Ovary (tissue), 10 donors: Measurements from ENCODE around the gene TAS2R31. TPM values are rescaled to one million over a fixed set of nuclear protein-coding genes. Genes with fewer than 3 reads are reported as not detected.

Experiments
- DNase-seq, 5 donors: peaks; one replicate each; pipeline ENCODE4 v3.0.0-alpha.2; 2019 to 2020
- H3K27ac ChIP-seq, 2 donors: fragments of 200-600 bp; one replicate each; pipeline versions ENCODE4 v1.5.1 to v1.8.0; 2019 to 2022
- H3K27me3 ChIP-seq: fragments of 200-600 bp; one replicate; pipeline ENCODE4 v1.8.0; 2022
- H3K36me3 ChIP-seq: fragments of 200-600 bp; sonication (generic); one replicate; pipeline ENCODE4 v1.5.1; 2019
- H3K4me1 ChIP-seq: one replicate; pipeline ENCODE4 v1.8.1; 2013; ENCODE audit warnings: mild to moderate bottlenecking, moderate library complexity; ENCODE audit not compliant: insufficient read depth
- H3K4me3 ChIP-seq: fragments of 200-600 bp; sonication (generic); one replicate; pipeline ENCODE4 v1.5.1; 2017
- H3K9me3 ChIP-seq, 2 donors: fragments of 200-600 bp in 1 of 2; sonication (generic) in 1 of 2; one replicate each; pipeline versions ENCODE4 v1.5.1 to v1.8.1; 2013 to 2019; ENCODE audit warnings: mild to moderate bottlenecking in 1 of 2, moderate library complexity in 1 of 2
- CTCF ChIP-seq, 3 donors: fragments of 450-650 bp in 2 of 3; fragments of 200-600 bp in 1 of 3; IDR thresholded peaks; one replicate each; pipeline versions ENCODE4 v1.5.1 to v1.8.0; 2016 to 2022; ENCODE audit warnings: antibody characterized with exemption in 3 of 3, mild to moderate bottlenecking in 1 of 3
- EP300 ChIP-seq: sonication (generic); formaldehyde crosslinking; IDR thresholded peaks from one replicate; pipeline ENCODE4 v1.6.1; 2017; ENCODE audit warnings: antibody characterized with exemption
- POLR2A ChIP-seq: fragments of 450-650 bp; IDR thresholded peaks from one replicate; pipeline ENCODE4 v1.6.1; 2017; ENCODE audit warnings: antibody characterized with exemption, mild to moderate bottlenecking, moderate library complexity
- WGBS, 3 donors: extraction: QIAGEN DNeasy Blood & Tissue Kit in 1 of 3; methylation state at CpG; one replicate each; pipeline versions ENCODE4 v1.1.5 to v1.1.7; 2013 to 2017; 5-methylcytosine and 5-hydroxymethylcytosine counted together
- intact Hi-C, 4 donors: fragments of 100-400 bp; cut with DNase I; formaldehyde crosslinking; loops; one replicate each; pipeline versions ENCODE4 v1.11.0 to v1.15.1; 2022 to 2023
- long read RNA-seq, 3 donors: library from polyadenylated mRNA in 2 of 3; unstranded in 2 of 3; transcript quantifications; one replicate each; pipeline ENCODE4 v2.0.0 and lab custom pipeline, GENCODE V29; 2021 to 2026
- polyA plus RNA-seq, 2 donors: library from polyadenylated mRNA; stranded (reverse); fragments of 200-250 nt in 1 of 2; fragments of 350-450 nt in 1 of 2; fragmentation: Illumina TruSeq in 1 of 2; extraction: RNeasy Lipid Tissue Mini Kit (QIAGEN cat#74804) in 1 of 2; gene quantifications; one replicate each; pipeline ENCODE4 v1.2.3, GENCODE V29; 2013 to 2014
- total RNA-seq, 7 donors: library from RNA; depleted of rRNA in 2 of 7; stranded (reverse); fragments of >200 nt in 2 of 7; fragmentation: NEBNext Ultra II Directional in 3 of 7; extraction: Animal tissue kit (Norgen Biotek cat#: 25700) in 3 of 7; gene quantifications; one replicate each; pipeline versions ENCODE4 v1.1.0 to v1.2.4, GENCODE V29; 2016 to 2023
- donor health status: DM: no; HTN: no; CAD: no; lungs with moderate emphysema.
- donor health status: DM: no; HTN: no; CAD: no.
- donor health status: Bipolar disorder and iron deficiency.
- donor health status: DM: yes; HTN: yes; CAD: no.
- donor health status: DM: no; HTN: no; CAD: no.
- donor health status: DM: yes; HTN: yes; CAD: no.

TAS2R31 gene
- total RNA-seq (1 to 10 TPM; 2.4 to 8.6 (median 4.5) TPM), polyA plus RNA-seq (under 1 TPM; 0.18 to 0.61 TPM)
- long read RNA-seq, donor 1, partial matches to known transcripts: 0 of 1 reads
- long read RNA-seq, donor 1, other reads (novel, unspliced or antisense): 0 of 1 reads
- long read RNA-seq, donor 2: 0 reads
- long read RNA-seq, donor 3: 0 reads

- Histone ChIP-seq H3K27ac (no peak within 1 kb of the TSS), H3K4me1 (no peaks in the 10 kb centered on the region), H3K4me3 (no peak within 1 kb of the TSS), H3K27me3 (peaks cover 2% of the 10 kb centered on the region), H3K9me3 (no peaks in the 10 kb centered on the region), H3K36me3 (no peaks in the 10 kb centered on the region)
- intact Hi-C loops: no loop called here
- no peak for DNase-seq
- TF ChIP-seq POLR2A (no peak), EP300 (no peak), CTCF (IDR thresholded peaks at IDR 0.05) (no peak)
- WGBS, 3 donors: 95 to 98% (median 97%) methylated on average over 6 of the region's 6 CpGs
These were observed at the start of gene TAS2R31 for GRCh38 chr12:11031307-11031706. Gene TAS2R31, minus strand, starts transcription at chr12:11031407. Its CDS starts 72 bp downstream, at chr12:11031335.

- H3K4me1 ChIP-seq: no peaks in the 10 kb centered on the region
- H3K9me3 ChIP-seq: no peaks in the 10 kb centered on the region
- no peaks in the 10 kb centered on the region for H3K36me3 ChIP-seq
- TF ChIP-seq CTCF (IDR thresholded peaks at IDR 0.05): no peak
- TF ChIP-seq POLR2A: no peak
- no peak for TF ChIP-seq EP300
- no peak overlapping the region for H3K27ac ChIP-seq
- H3K27me3 ChIP-seq: no peaks in the 10 kb centered on the region
- WGBS, 3 donors: 94 to 98% (median 97%) methylated on average over 1 of the region's 1 CpG
- no peak overlapping the region for H3K4me3 ChIP-seq
- intact Hi-C loops: no loop called here
- no peak for DNase-seq
These were observed 47.0 kb upstream of the TAS2R31 start for GRCh38 chr12:11078246-11078645.

- no peak overlapping the region for H3K4me3 ChIP-seq
- intact Hi-C loops: no loop called here
- TF ChIP-seq CTCF (IDR thresholded peaks at IDR 0.05) (no peak), EP300 (no peak), POLR2A (no peak)
- H3K27ac ChIP-seq: no peak overlapping the region
- H3K4me1 ChIP-seq: no peaks in the 10 kb centered on the region
- H3K36me3 ChIP-seq: no peaks in the 10 kb centered on the region
- H3K9me3 ChIP-seq: no peaks in the 10 kb centered on the region
- 79 to 88% (median 83%) methylated on average over 3 of the region's 3 CpGs for WGBS, 3 donors
- no peak for DNase-seq
- H3K27me3 ChIP-seq: no peaks in the 10 kb centered on the region
These were observed 44.4 kb upstream of the TAS2R31 start for GRCh38 chr12:11075642-11076041.

GRCh38 chr12:11071414-11071813 is 40.2 kb upstream of the TAS2R31 start:
- Histone ChIP-seq H3K9me3 (no peaks in the 10 kb centered on the region), H3K27ac (no peak overlapping the region), H3K36me3 (no peaks in the 10 kb centered on the region), H3K4me1 (no peaks in the 10 kb centered on the region), H3K27me3 (no peaks in the 10 kb centered on the region), H3K4me3 (no peak overlapping the region)
- TF ChIP-seq EP300 (no peak), POLR2A (no peak), CTCF (IDR thresholded peaks at IDR 0.05) (no peak)
- DNase-seq: no peak
- intact Hi-C loops: no loop called here
- WGBS, 3 donors: 66 to 67% (median 66%) methylated on average over 4 of the region's 4 CpGs
